HG03469 (cell line): ENCODE results near the gene RHAG.
"Not testable (repeated sequence)": the region's sequence is repeated elsewhere in the genome, so short reads cannot be mapped to it uniquely, and the experiment has no call there.

Source experiments
- ATAC-seq: cut with Tn5 transposase; IDR thresholded peaks from one replicate; pipeline ENCODE4 v1.9.1; 2021; ENCODE audit warnings: mild to moderate bottlenecking, moderate library complexity, moderate number of reproducible peaks; ENCODE audit not compliant: unreplicated experiment

Gene RHAG

DNA sequence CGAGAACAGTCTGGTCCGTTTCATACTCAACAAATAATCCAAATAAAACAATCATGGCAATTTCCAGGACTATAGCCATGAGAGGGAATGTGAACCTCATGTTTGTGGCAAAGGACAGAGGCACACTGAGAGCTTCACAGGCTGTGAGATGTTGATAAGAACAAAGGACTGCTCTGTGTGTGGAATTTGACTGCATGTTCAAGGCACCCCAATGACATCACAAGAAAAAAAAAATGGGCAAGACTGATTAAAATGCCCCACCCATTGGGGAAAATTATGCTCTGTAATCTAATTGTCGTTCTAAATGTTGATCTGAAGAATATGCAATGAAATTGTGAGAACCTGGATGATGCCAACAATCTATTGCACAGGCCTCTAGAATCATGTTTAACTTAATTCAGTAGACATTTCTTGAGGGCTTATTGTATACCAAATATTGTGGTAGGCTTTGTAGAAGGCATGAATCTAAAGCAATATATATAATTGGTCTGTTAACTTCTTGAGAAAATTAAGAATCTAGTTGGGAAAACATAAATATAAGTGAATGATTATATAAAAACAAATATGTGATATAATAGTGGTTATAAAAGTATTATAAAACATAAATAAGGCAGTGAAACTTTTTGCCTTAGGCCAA, at the start of gene RHAG:
Gene RHAG (minus strand): TSS at position 127 of the 637 bp plus-strand sequence. CDS start 27 bp downstream, at position 100.
- ATAC-seq = no peak

DNA sequence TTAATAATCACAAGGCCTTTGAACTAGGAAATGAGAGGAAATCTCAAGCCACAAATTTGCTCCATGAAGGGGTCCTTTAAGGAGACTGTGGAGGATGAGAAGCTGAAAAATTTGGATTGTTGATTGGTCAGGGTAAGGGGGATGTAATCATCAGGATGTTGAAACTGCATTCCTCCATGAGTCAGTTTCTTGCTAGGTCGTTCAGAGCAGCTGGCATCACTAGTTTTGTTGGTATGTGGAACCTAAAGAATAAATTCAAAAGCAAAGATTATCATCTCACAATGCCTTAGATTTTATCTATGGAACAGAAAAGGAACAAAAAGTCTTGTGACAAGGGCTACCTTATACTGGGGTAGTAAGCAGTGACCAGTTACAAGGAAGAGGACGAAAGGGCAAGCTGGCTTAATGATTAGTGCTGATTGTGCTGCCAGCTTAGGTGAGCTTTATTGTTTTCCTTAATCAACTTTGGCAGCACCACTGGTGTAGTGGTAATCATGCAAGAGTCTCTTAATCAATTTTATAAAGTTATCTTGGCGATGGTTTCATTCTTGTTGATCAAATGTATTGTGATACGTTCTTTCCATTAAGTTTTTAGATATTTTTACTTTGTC, 40.1 kb upstream of the RHAG start:
- no peak for ATAC-seq

DNA sequence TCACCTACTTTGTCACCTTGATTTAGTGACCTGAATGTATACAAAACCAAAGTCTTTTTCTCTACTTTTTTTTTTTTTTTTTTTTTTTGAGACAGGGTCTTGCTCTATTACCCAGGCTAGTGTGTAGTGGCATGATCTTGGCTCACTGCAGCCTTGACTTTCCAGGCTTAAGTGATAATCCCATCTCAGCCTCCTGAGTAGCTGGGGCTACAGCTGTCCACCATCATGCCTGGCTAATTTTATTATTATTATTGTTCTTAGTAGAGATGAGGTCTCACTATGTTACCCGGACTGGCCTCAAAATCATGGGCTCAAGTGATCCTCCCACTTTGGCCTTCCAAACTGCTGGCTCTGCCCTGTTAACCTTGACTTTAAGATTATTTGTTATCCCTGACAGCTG, 39.2 kb upstream of the RHAG start:
- ATAC-seq = no peak

DNA sequence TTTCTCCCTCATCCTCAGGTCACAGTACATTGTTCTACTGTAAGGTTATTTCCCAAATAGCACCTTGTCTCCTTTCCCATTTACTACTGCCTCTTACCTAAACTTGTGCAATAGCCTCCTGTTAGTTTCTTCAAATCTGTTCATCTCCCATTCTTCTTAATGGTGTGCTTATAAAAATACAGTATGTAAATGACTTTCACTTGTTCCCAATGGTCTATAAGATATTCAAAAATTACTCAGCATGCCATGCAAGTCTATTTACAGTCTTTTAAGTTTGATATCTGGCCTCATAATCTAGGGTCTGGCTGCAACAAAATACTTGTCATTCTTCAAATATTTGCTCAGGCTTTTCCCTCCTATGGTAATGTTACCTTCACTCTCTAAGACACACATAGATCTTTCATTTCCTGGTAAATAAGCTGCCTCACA, 31.5 kb upstream of the RHAG start:
- ATAC-seq = no peak

DNA sequence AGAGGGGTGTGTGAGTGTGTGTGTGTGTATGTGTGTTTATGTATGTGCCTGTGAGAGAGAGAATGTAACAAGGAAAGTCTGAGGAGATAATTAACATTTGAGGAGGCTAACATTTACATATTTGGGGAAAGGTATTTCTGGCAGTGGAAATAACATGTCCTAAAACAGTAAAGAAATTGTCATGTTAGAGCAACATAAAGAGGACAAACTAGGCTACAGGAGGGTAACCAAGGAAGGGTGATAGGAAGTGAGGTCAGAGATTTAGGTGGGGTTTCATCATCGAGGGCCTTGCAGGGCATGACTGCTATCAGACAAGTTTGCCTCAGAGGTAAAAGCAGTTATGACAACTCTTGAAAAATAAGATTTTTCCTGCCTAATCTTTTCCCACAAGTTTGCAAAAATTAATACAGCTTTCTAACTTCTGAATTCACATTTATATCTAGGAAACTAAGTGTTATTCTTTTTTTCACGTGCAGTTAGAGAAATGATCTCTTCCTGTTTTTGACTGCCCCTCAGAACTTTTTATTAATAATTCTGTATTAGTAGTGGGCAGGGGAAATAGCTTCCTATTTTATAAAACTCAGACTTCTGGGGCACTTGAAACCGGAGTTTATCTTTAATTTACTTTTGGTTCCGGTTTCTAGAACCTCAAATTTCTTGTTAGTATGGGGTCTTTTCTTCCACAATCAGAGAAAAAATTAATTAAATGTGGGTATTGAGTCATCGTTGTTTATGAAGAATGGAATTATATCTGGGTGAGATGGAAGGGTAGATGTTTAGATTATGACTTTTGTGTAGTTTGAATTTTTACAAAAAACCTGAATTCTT, 30.5 kb upstream of the RHAG start:
- no peak for ATAC-seq

DNA sequence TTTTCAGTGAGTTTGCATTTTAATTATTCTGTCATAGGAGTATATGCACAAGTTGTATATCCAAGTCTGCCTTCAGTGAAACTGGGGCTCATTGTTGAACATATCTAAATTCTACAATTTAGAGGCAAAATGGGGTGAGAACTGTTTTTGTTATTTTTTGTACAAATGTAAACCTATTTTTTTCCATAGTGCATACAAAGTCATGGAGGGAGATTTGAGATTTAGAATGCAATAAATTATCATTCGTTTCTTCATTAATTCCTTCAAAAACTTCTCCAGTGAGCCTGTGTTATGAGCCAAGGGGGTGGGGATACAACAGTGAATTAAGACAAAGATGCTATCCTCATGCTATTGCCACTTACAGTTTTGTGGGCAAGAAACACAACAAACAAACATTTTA, 29.8 kb upstream of the RHAG start:
- ATAC-seq = no peak

DNA sequence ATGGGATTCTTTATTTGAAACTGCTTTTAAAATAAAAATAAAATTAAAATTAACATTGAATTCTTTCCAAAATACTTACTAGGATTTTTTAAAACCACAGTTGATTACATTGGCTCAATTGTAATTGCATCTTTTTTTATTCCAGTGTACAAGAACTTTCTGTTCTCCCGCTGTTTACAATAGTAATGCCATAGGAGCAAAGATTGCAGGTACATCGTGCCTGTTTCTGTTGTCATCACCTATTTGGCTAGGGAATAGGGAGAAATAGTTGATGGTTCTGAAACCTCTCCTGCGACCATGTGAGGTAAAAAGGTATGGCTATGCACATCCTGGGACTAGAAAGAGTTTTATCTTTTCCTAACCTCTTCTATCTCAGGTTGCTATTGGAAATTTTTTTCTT, 28.2 kb upstream of the RHAG start:
- ATAC-seq = no peak

DNA sequence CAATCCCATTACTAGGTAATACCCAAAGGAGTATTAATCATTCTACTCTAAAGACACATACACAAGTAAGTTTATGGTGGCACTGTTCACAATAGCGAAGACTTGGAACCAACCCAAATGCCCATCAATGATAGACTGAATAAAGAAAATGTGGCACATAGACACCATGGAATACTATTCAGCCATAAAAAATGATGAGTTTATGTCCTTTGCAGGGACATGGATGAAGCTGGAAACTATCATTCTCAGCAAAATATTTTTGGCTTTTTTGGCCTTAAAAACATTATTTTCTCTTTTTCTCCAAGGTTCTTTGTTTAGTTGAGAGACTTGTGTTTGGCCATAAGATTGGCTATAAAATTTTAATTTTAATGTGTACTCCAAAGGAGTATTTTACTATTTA, 27.4 kb upstream of the RHAG start:
- not testable (repeated sequence) for ATAC-seq

DNA sequence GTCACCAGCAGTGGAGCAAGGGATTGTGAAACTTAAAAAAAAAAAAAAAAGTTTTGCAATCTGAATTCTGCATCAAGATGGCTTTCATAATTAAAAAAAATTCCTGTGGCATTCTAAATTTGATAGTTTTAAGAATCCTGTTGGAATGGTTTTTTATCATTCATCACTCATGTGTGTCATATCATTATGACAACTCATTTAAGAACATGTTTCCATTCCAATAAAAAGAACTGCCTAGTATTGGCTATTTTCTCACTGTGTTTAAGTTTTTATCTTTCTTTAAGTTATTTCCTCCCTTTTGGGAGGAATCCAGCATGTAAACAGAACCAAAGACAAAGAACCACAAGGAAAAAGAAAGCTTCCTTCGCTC, 26.2 kb upstream of the RHAG start:
- no peak for ATAC-seq

DNA sequence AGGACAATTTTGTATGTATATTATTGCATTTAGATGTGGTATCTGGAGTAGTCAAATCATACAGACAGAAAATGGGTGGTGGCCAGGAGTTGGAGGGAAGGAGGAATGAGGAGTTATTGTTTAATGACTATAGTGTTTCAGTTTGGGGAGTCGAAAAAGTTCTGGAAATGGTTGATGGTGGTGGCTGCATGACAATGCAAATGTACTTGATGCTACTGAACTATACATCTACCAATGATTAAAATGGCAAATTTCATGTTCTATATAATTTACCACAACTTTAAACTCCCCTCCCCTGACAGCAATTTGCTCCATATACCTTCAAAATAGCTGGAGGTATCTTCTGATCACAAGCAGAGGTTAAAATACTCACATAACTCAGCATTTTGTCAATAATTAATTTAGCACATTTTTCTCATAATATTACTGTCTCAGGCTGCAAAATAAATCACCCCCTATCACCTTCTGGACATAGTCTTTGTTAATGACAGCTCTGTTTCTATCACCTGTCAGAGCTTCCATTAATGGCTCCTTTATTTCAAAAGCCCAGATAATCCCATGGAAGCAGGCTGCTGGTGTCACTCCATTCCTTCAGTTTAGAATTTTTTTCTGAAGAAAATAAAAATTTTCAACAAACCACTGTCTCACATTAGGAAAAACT, 25.7 kb upstream of the RHAG start:
- ATAC-seq = no peak

DNA sequence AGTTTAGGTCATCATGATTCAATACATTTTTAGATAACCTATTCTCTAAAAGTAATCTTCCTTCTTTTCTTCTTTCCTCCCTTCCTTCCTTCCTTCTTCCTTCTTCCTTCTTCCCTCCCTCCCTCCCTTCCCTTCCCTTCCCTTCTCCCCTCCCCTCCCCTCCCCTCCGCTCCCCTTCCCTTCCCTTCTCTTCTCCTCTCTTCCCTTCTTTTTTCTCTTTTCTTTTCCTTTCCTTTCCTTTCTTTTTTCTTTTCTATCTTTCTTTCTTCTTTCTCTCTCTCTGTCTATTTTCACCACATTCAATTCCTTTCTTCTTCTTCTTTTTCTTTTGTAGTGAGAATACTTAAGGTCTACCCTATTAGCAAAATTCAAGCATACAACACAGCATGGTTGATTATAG, 17.3 kb upstream of the RHAG start:
- no peak for ATAC-seq

DNA sequence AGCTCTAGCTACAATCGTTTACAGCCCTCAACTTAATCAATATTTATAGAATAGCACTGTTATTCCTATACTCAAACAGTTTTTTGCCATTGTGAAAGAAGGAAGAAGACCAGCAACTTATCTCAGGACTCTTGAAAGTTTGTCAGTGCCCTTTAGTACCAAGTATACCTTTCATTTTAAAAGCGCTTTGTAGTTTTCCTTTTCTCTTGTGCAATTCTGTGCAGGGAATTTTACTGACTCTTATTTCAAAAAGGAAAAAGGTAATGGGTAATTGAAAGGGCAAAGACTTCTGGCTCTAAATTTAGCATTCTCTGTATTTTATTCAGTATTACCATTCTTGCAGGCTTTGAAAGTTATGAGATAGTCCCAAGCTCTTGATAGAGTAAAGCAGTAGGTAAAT, 16.8 kb upstream of the RHAG start:
- no peak for ATAC-seq

DNA sequence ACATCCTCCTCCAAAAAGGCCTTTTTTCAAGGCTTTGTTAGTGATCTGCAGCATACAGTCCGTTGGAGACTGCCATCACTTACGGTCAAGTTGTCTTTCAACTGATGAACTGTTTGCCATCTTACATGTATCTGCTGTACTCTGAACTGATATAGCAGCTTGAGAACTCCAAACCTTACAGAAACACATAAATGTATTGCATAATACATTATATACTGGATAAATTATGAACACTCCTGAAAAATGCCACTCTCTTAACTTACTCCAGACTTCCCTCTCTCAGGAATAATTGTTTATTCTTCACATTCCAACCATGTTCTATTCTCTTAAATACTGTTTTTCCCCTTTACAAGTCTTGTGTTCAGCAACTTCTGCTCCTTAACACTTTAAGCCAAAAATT, 14.6 kb upstream of the RHAG start:
- no peak for ATAC-seq

DNA sequence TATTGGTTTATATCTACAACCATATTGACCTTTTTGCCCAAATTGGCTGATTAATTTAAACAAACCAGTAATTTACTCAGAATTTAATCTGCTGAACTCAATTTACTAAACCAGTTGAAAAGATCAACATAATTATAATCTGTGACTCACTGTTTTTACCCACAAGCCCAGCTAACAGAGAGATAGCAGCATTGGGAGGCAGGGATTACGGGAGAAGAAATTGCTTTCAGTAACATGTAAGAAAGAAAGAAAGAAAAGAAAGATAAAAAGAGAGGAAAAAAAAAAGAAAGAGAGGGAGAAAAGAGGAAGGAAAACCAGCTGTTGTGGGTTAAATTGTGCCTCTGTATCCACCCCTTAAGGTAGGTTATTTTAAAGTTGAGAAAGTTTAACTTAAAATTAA, 13.3 kb upstream of the RHAG start:
- ATAC-seq = no peak

DNA sequence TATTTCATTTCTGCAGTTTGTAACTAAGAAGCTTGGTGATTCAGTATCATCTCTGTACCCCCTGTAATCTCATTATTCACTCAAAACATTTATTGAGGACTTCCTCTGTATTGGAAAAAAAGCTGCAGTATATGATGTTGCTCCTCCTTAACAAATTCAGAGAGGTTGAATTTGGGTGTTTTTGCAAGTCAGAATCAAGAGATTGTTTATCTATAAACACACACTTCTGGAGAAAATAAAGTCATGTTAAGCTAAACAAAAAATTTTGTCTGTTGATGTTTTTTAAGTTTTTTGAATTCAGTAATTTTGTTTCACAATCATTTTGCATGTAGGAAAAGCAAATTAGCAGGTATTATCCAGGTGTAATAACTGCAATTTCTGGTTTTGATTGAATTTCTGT, 11.4 kb upstream of the RHAG start:
- no peak for ATAC-seq

DNA sequence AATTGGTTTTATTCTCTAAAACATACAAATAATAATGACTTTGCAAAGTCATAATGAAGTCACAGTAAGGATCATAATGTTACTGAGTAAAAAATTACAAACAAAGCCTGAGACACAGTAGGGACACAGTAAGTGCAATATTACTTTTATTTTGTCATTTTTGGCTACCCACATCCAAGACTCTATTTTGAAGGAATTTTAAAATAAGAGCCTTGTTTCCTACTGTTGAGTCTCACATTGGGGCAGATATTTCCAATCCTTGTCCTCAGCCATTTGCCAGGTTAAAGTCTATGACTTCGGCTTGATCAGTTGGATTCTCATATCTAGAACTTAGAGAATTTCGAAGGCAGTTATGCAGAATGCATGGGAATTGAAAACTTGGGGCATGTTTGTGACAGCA, 10.8 kb upstream of the RHAG start:
- no peak for ATAC-seq

DNA sequence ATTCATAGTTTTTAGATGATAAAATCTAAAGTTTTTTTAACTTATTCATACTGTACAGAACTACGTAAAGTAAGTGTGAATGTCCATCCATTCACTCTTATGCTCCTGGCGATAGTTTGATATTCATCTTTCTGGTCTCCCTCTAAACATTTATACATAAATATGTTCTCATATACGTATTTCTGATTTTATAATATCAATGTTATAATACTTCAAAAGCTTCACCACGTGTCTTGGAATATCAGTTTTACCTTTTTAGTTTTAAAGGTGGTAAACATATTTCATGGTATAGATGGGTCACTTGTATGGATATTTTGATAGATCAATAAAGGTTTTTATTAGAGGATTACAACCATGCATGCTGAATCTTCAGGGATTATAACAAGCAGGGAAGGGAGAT, 10.3 kb upstream of the RHAG start:
- ATAC-seq = no peak

DNA sequence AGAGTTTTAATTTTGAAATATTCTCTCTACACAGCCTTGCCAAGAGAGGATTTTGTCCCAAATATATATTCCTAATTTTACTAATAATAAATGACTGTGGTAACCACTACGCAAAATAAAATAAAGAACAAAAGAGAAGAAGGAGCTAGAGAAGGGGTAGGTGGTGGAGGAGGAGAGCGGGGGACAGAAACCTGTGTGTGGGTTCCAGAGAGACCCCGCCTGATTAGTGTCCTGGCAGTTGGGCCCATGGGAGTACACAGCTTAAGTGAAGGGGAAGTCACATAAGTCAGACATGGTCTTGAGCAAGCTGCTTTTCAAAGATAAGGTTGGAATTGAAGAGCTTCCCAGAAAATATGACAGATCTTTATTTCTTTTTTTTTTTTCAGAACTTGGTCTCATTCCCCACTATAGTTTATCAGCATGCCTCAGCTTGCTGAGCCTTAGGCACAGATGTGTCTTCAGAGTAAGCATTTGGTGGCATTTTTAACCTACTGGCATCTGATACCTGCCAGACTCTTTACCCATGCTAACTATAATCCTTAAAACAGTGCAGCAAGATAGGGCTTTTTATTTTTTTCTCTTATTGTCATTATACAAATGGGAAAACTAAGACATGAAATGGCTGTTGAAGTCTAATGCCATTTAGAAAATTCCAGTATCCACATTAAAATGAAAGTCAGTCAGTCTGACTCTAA, 9.6 kb upstream of the RHAG start:
- ATAC-seq = no peak

DNA sequence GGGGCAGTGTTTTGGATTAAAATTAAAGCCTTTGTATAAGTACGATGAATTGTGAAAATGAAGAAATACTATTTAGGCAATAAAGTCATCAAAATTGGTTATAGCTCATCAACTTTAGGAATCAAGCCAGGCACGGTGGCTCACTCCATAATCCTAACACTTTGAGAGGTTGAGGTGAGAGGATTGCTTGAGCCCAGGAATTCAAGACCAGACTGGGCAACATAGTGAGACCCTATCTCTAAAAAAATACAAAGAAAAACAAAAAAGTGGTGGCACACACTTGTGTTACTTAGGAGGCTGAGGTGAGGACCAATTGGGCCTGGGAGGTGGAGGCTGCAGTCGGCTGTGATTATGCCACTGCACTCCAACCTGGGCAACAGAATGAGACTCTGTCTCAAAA, 8.5 kb upstream of the RHAG start:
- no peak for ATAC-seq

DNA sequence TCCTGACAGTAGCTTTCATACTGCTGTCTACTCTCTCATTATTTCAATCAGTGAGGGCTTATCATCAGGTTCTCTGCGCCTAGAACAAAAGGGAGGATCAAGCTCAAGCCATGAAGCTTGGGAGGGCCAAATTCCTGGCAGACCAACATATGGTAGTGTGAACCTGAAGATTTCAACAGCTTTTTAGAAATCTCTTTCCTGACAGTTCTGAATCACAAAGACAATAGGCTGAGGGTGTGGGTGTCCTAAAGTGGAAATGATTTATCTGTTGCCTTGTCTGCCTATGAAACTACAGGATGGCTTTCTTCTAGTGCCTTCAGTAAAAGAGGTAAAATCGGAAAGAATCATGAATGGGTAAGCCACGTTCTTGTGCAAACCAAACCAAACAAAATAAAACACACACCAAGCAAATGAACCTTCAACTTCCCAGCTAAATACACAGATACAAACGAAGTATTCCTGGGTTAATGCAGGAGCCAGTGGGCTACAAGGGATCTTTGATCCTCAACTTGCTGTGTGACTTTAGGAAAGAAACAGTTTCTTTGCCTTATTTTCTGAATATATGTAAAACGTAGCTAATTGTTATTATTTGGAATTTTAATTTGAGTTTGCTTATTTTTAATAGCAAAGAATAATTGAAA, 2.7 kb upstream of the RHAG start:
- ATAC-seq = no peak

DNA sequence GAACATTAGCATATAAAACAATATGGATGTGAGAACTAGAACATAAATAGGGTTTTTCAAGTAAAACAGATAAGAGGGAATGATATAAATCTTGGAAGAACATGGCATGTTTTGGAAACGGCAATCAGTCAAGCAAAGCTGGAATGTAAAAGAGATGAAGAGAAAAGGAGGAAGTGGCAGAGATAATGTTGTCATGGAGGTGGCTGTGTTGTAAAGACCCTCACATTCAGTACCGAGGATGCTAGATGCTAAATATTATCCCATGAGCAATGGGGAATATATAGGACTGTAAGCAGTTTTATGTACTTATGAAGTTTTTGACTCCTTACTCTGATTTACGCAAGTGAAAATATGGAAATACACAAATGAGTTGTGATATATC, 702 bp upstream of the RHAG start:
- no peak for ATAC-seq
